HG02571 (cell line): Measurements from ENCODE around the gene SIRT7.
"Not testable (repeated sequence)": the region's sequence is repeated elsewhere in the genome, so short reads cannot be mapped to it uniquely, and the experiment has no call there.

ENCODE experiments used
- ATAC-seq: cut with Tn5 transposase; IDR thresholded peaks from one replicate; pipeline ENCODE4 v1.9.1; 2021; ENCODE audit warnings: mild to moderate bottlenecking, moderate library complexity; ENCODE audit not compliant: unreplicated experiment

The SIRT7 gene

GRCh38 chr17:81955058-81955681 is 37.2 kb upstream of the SIRT7 start:
- no peak for ATAC-seq

- no peak for ATAC-seq
Measured at GRCh38 chr17:81954131-81955057, 36.4 kb upstream of the SIRT7 start.

GRCh38 chr17:81953443-81953842 is 35.5 kb upstream of the SIRT7 start:
- ATAC-seq: not testable (repeated sequence)

- no peak for ATAC-seq
Measured at GRCh38 chr17:81952792-81953228, 34.8 kb upstream of the SIRT7 start.

- no peak for ATAC-seq
Measured at GRCh38 chr17:81951785-81952684, 34.1 kb upstream of the SIRT7 start.

GRCh38 chr17:81950501-81950900 is 32.5 kb upstream of the SIRT7 start:
- no peak for ATAC-seq

GRCh38 chr17:81948635-81949378 is 30.8 kb upstream of the SIRT7 start:
- no peak for ATAC-seq

- no peak for ATAC-seq
Measured at GRCh38 chr17:81947189-81947588, 29.2 kb upstream of the SIRT7 start, which contains the start of gene MYADML2. Gene MYADML2 (minus strand): TSS chr17:81947233. CDS start chr17:81941741, 5,492 bp downstream.

- no peak for ATAC-seq
Measured at GRCh38 chr17:81944858-81945257, 26.9 kb upstream of the SIRT7 start.

GRCh38 chr17:81942167-81942553 is 24.2 kb upstream of the SIRT7 start:
- no peak for ATAC-seq

- no peak for ATAC-seq
Measured at GRCh38 chr17:81941484-81942166, 23.6 kb upstream of the SIRT7 start.

- no peak for ATAC-seq
Measured at GRCh38 chr17:81940538-81941483, 22.8 kb upstream of the SIRT7 start.

GRCh38 chr17:81939881-81940385 is 22.0 kb upstream of the SIRT7 start:
- ATAC-seq: no peak

- ATAC-seq: no peak
Measured at GRCh38 chr17:81939218-81939617, 21.2 kb upstream of the SIRT7 start.

- no peak for ATAC-seq
Measured at GRCh38 chr17:81935709-81936084, 17.7 kb upstream of the SIRT7 start.

GRCh38 chr17:81934850-81935708 is 17.1 kb upstream of the SIRT7 start:
- no peak for ATAC-seq

GRCh38 chr17:81934098-81934757 is 16.3 kb upstream of the SIRT7 start:
- ATAC-seq: no peak
